H9 (cell line): Measurements from ENCODE around the gene HSD17B13. TPM values are rescaled to one million over a fixed set of nuclear protein-coding genes. Genes with fewer than 3 reads are reported as not detected.

Experiments used
- DNase-seq: peaks from one replicate; pipeline ENCODE4 v3.0.0-alpha.2; 2017
- H2AFZ ChIP-seq: one replicate; pipeline ENCODE4 v1.6.1; 2013; ENCODE audit warnings: mild to moderate bottlenecking, low read length, control low read depth, moderate library complexity
- H2AK5ac ChIP-seq: 2 replicates; pipeline ENCODE4 v1.6.1; 2013; ENCODE audit warnings: low read length, control low read depth, mixed read lengths; ENCODE audit not compliant: insufficient read length
- H2BK120ac ChIP-seq: one replicate; pipeline ENCODE4 v1.6.1; 2013; ENCODE audit warnings: low read depth, mild to moderate bottlenecking, low read length, control low read depth, inconsistent platforms; ENCODE audit not compliant: poor library complexity, severe bottlenecking
- H2BK12ac ChIP-seq: 2 replicates; pipeline ENCODE4 v1.6.1; 2013; ENCODE audit warnings: low read length, control low read depth, mixed read lengths, low read depth; ENCODE audit not compliant: insufficient read length
- H2BK15ac ChIP-seq: 2 replicates; pipeline ENCODE4 v1.6.1; 2013; ENCODE audit warnings: low read depth, low read length, control low read depth
- H2BK20ac ChIP-seq: one replicate; pipeline ENCODE4 v1.6.1; 2013; ENCODE audit warnings: low read depth, mild to moderate bottlenecking, low read length, control low read depth, inconsistent platforms; ENCODE audit not compliant: poor library complexity, severe bottlenecking
- H2BK5ac ChIP-seq: 2 replicates; pipeline ENCODE4 v1.6.1; 2013; ENCODE audit warnings: low read length, control low read depth, mixed read lengths; ENCODE audit not compliant: insufficient read length
- H3K14ac ChIP-seq: 2 replicates; pipeline ENCODE4 v1.6.1; 2013; ENCODE audit warnings: low read length, control low read depth; ENCODE audit not compliant: insufficient read depth
- H3K18ac ChIP-seq: 2 replicates; pipeline ENCODE4 v1.6.1; 2013; ENCODE audit warnings: low read depth, mild to moderate bottlenecking, mixed read lengths, low read length, control low read depth; ENCODE audit not compliant: insufficient read length
- H3K23ac ChIP-seq: 2 replicates; pipeline ENCODE4 v1.6.1; 2013; ENCODE audit warnings: low read length, control low read depth, mixed read lengths, low read depth; ENCODE audit not compliant: insufficient read length
- H3K23me2 ChIP-seq: 2 replicates; pipeline ENCODE4 v1.6.1; 2013; ENCODE audit warnings: low read depth, mild to moderate bottlenecking, mixed read lengths, low read length, control low read depth; ENCODE audit not compliant: insufficient read length, poor library complexity, severe bottlenecking
- H3K27ac ChIP-seq: 2 replicates; pipeline ENCODE4 v1.5.1; 2013; ENCODE audit warnings: low read length, control low read depth, mixed read lengths, low read depth; ENCODE audit not compliant: insufficient read length
- H3K27me3 ChIP-seq: 2 replicates; pipeline ENCODE4 v1.6.1; 2013; ENCODE audit warnings: low read length, control low read depth, inconsistent platforms; ENCODE audit not compliant: insufficient read depth
- H3K4ac ChIP-seq: 2 replicates; pipeline ENCODE4 v1.6.1; 2013; ENCODE audit warnings: low read depth, mild to moderate bottlenecking, control low read depth, inconsistent platforms, low read length, moderate library complexity
- H3K4me1 ChIP-seq: 2 replicates; pipeline ENCODE4 v1.6.1; 2013; ENCODE audit warnings: low read length, control low read depth, inconsistent platforms; ENCODE audit not compliant: insufficient read depth
- H3K4me2 ChIP-seq: 2 replicates; pipeline ENCODE4 v1.6.1; 2013; ENCODE audit warnings: low read length, control low read depth, mixed read lengths; ENCODE audit not compliant: insufficient read length, insufficient read depth
- H3K56ac ChIP-seq: 2 replicates; pipeline ENCODE4 v1.6.1; 2013; ENCODE audit warnings: low read depth, mild to moderate bottlenecking, mixed read lengths, low read length, control low read depth; ENCODE audit not compliant: insufficient read length
- H3K79me1 ChIP-seq: 2 replicates; pipeline ENCODE4 v1.6.1; 2013; ENCODE audit warnings: low read depth, mild to moderate bottlenecking, moderate library complexity, low read length, control low read depth, inconsistent platforms; ENCODE audit not compliant: insufficient read depth, poor library complexity, severe bottlenecking
- H3K79me2 ChIP-seq: 2 replicates; pipeline ENCODE4 v1.6.1; 2013; ENCODE audit warnings: low read length, control low read depth, inconsistent platforms; ENCODE audit not compliant: insufficient read depth
- H3K9ac ChIP-seq: 2 replicates; pipeline ENCODE4 v1.6.1; 2013; ENCODE audit warnings: low read length, control low read depth, mixed read lengths; ENCODE audit not compliant: insufficient read length; ENCODE audit errors: extremely low read depth
- H3K9me3 ChIP-seq: one replicate; pipeline ENCODE4 v1.6.1; 2013; ENCODE audit warnings: low read depth, low read length, inconsistent platforms; ENCODE audit not compliant: control insufficient read depth
- H3T11ph ChIP-seq: one replicate; pipeline ENCODE4 v1.6.1; 2013; ENCODE audit warnings: mild to moderate bottlenecking, low read length, control low read depth, inconsistent platforms
- H4K20me1 ChIP-seq: one replicate; pipeline ENCODE4 v1.6.1; 2013; ENCODE audit not compliant: control insufficient read depth, insufficient read length, insufficient read depth
- H4K5ac ChIP-seq: 2 replicates; pipeline ENCODE4 v1.6.1; 2013; ENCODE audit warnings: low read depth, mild to moderate bottlenecking, mixed read lengths, low read length, control low read depth; ENCODE audit not compliant: insufficient read length
- H4K8ac ChIP-seq: replicated peaks from 2 replicates; pipeline ENCODE4 v1.6.1; 2013; ENCODE audit warnings: low read length, control low read depth, mixed read lengths, low read depth; ENCODE audit not compliant: insufficient read length
- H4K91ac ChIP-seq: 2 replicates; pipeline ENCODE4 v1.6.1; 2013; ENCODE audit warnings: low read depth, mild to moderate bottlenecking, moderate library complexity, mixed read lengths, low read length, control low read depth; ENCODE audit not compliant: insufficient read length
- H3K27ac Mint-ChIP-seq, 3 experiments: 2 replicates in 2 of 3; 3 replicates in 1 of 3; pipeline ENCODE4 v1.8.0; 2020 to 2021; ENCODE audit warnings: mixed read lengths in 3 of 3, mild to moderate bottlenecking in 1 of 3, moderate library complexity in 1 of 3
- H3K27me3 Mint-ChIP-seq: 2 replicates; pipeline ENCODE4 v1.8.0; 2021; ENCODE audit warnings: low read depth, mild to moderate bottlenecking, moderate library complexity, mixed read lengths
- H3K36me3 Mint-ChIP-seq, 3 experiments: 2 replicates in 2 of 3; 3 replicates in 1 of 3; pipeline ENCODE4 v1.8.0; 2020 to 2021; ENCODE audit warnings: low read depth in 3 of 3, mixed read lengths in 3 of 3; ENCODE audit not compliant: insufficient read depth in 1 of 3
- H3K4me1 Mint-ChIP-seq, 2 experiments: 2 replicates each; pipeline ENCODE4 v1.8.0; 2020; ENCODE audit warnings: mixed read lengths in 2 of 2
- H3K4me3 Mint-ChIP-seq, 2 experiments: 2 replicates in 1 of 2; 3 replicates in 1 of 2; pipeline ENCODE4 v1.8.0; 2020 to 2021; ENCODE audit warnings: mild to moderate bottlenecking in 2 of 2, mixed read lengths in 2 of 2, moderate library complexity in 1 of 2
- H3K9me3 Mint-ChIP-seq, 2 experiments: 2 replicates in 1 of 2; 3 replicates in 1 of 2; pipeline ENCODE4 v1.8.0; 2020; ENCODE audit warnings: mild to moderate bottlenecking in 2 of 2, mixed read lengths in 2 of 2, moderate library complexity in 1 of 2
- WGBS: extraction: QIAGEN DNeasy Blood & Tissue Kit; methylation state at CpG from one replicate; pipeline ENCODE4 v1.1.7; 2013; ENCODE audit warnings: missing lambda C conversion rate, low lambda C conversion rate, mixed read lengths; ENCODE audit not compliant: insufficient read length; ENCODE audit errors: extremely low coverage; 5-methylcytosine and 5-hydroxymethylcytosine counted together
- total RNA-seq: library from RNA; stranded (reverse); gene quantifications from 2 replicates; pipeline ENCODE4 v1.2.1, GENCODE V29; 2021
- TF ChIP-seq, protein P1 (sequence below): fragments of 200-600 bp; sonication (generic); conservative IDR thresholded peaks from 3 replicates; pipeline ENCODE4 v1.8.0; 2021; ENCODE audit warnings: antibody characterized with exemption, mild to moderate bottlenecking

Gene HSD17B13
- total RNA-seq, 1 experiment from 2014 or later: not detected

DNA sequence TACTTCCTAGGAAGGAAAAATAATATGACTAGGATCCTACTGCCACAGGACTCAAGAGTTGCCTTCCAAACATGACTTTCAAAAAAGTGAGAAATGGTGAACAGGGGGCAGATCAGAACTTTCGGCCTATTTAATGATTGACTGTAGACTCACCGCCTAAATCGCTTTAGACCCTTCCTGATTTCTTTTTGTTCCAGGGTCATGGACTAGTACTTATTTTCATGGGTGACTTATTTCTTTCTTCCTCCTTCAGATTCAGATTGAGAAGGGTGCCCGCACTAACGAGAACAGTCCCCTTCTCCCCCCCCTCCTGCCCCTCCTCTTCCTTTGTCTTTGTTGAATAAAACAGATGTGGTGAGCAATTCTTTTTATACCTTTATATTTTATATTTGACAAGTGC lies 54.3 kb downstream of the HSD17B13 start:
- Histone ChIP-seq H3K18ac (no peak overlapping the region), H3K79me2 (no peaks in the 10 kb centered on the region), H3K23me2 (no peaks in the 10 kb centered on the region), H2AK5ac (no peak overlapping the region), H4K5ac (no peak overlapping the region), H3K27ac (no peak overlapping the region), H3K23ac (no peak overlapping the region), H3K4ac (no peak overlapping the region), H3K27me3 (no peaks in the 10 kb centered on the region), H3K9me3 (no peaks in the 10 kb centered on the region), H4K91ac (no peak overlapping the region), H2BK12ac (no peak overlapping the region), H4K8ac (no peak overlapping the region), H3T11ph (no peak overlapping the region), H3K14ac (no peak overlapping the region), H4K20me1 (no peaks in the 10 kb centered on the region), H3K9ac (no peak overlapping the region), H2BK120ac (no peak overlapping the region), H3K79me1 (no peaks in the 10 kb centered on the region), H2BK15ac (no peak overlapping the region), H3K4me2 (no peak overlapping the region), H2BK20ac (no peak overlapping the region), H2BK5ac (no peak overlapping the region), H2AFZ (no peak overlapping the region), H3K4me1 (no peaks in the 10 kb centered on the region), H3K56ac (no peak overlapping the region)
- peaks cover 3 to 8% of the 10 kb centered on the region in 2 experiments; a peak in 3 of 4 replicates for H3K4me1 Mint-ChIP-seq
- H3K9me3 Mint-ChIP-seq: no peaks in the 10 kb centered on the region
- H3K27me3 Mint-ChIP-seq: peaks cover 1% of the 10 kb centered on the region; the same call in 1 of the 2 replicates
- H3K4me3 Mint-ChIP-seq: no peak overlapping the region
- no peak for DNase-seq
- no CpG with 5 or more reads among the region's 5 CpGs for WGBS
- H3K36me3 Mint-ChIP-seq: no peaks in the 10 kb centered on the region
- no peak overlapping the region for H3K27ac Mint-ChIP-seq
- TF ChIP-seq, protein P1, sequence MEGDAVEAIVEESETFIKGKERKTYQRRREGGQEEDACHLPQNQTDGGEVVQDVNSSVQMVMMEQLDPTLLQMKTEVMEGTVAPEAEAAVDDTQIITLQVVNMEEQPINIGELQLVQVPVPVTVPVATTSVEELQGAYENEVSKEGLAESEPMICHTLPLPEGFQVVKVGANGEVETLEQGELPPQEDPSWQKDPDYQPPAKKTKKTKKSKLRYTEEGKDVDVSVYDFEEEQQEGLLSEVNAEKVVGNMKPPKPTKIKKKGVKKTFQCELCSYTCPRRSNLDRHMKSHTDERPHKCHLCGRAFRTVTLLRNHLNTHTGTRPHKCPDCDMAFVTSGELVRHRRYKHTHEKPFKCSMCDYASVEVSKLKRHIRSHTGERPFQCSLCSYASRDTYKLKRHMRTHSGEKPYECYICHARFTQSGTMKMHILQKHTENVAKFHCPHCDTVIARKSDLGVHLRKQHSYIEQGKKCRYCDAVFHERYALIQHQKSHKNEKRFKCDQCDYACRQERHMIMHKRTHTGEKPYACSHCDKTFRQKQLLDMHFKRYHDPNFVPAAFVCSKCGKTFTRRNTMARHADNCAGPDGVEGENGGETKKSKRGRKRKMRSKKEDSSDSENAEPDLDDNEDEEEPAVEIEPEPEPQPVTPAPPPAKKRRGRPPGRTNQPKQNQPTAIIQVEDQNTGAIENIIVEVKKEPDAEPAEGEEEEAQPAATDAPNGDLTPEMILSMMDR: no peak
